Fibroblast of pulmonary artery (primary cell): ENCODE data around the gene RAD51AP2.

Source experiments
- DNase-seq: peaks from one replicate; pipeline ENCODE4 v3.0.0-alpha.2; 2010; ENCODE audit warnings: low read depth
- H3K4me3 ChIP-seq: replicated peaks from 2 replicates; pipeline ENCODE4 v1.5.1; 2011; ENCODE audit warnings: low read depth, mild to moderate bottlenecking, control low read depth, low read length, moderate library complexity
- TF ChIP-seq, protein P1 (sequence below): IDR thresholded peaks from 2 replicates; pipeline ENCODE4 v1.5.1; 2011; ENCODE audit warnings: mild to moderate bottlenecking, control low read depth, low read length, inconsistent platforms; ENCODE audit errors: missing control alignments

The RAD51AP2 gene

GRCh38 chr2:17483496-17483895 lies 34.7 kb downstream of the RAD51AP2 start:
- H3K4me3 ChIP-seq: no peak overlapping the region
- TF ChIP-seq, protein P1, sequence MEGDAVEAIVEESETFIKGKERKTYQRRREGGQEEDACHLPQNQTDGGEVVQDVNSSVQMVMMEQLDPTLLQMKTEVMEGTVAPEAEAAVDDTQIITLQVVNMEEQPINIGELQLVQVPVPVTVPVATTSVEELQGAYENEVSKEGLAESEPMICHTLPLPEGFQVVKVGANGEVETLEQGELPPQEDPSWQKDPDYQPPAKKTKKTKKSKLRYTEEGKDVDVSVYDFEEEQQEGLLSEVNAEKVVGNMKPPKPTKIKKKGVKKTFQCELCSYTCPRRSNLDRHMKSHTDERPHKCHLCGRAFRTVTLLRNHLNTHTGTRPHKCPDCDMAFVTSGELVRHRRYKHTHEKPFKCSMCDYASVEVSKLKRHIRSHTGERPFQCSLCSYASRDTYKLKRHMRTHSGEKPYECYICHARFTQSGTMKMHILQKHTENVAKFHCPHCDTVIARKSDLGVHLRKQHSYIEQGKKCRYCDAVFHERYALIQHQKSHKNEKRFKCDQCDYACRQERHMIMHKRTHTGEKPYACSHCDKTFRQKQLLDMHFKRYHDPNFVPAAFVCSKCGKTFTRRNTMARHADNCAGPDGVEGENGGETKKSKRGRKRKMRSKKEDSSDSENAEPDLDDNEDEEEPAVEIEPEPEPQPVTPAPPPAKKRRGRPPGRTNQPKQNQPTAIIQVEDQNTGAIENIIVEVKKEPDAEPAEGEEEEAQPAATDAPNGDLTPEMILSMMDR: no peak
- DNase-seq: no peak

DNA sequence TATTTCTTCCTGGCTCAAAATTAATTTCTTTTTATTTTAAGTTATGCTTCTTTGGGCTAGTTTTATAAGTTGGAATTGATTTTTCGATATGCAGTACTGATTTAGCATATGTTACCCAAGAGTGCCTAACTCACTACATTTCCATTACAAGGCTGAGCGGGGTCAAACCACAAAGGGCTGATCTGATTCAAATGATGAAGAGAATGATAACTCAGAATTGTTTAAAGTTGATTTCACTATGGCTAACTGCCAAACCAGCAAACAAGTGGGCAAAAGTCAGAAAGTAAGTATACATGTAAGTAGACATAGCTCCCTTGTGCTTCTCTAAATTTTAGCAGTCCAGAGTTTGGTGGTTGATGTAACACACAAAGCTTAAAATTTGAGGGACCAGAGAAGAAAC lies 35.6 kb downstream of the RAD51AP2 start:
- TF ChIP-seq, protein P1: no peak
- no peak for DNase-seq
- H3K4me3 ChIP-seq: no peak overlapping the region

GRCh38 chr2:17479875-17480274 lies 38.4 kb downstream of the RAD51AP2 start:
- DNase-seq: peak; percentile 23
- no peak overlapping the region for H3K4me3 ChIP-seq
- TF ChIP-seq, protein P1: no peak

- H3K4me3 ChIP-seq: no peak overlapping the region
- DNase-seq: no peak
- TF ChIP-seq, protein P1: no peak
Observed at GRCh38 chr2:17476830-17477229, 41.4 kb downstream of the RAD51AP2 start.

DNA sequence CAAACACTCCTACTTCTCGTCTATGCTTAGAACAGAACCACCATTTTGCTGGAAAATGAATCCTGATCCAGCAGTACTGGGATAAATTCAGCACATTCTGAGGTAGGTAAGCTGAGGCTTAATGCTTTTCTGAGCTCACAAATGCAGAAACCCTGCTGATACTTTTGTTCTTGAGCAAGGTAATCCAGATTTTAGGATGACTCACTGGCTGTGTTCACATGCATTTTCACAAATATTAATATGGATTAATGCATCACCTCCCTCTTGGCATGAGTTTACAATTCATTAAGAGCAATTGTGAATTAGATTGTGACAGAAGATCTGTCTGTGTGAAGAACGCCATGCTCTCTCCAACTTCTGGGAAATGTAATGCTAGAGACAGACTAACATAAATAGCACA lies 42.2 kb downstream of the RAD51AP2 start:
- TF ChIP-seq, protein P1: no peak
- H3K4me3 ChIP-seq: no peak overlapping the region
- DNase-seq: no peak

GRCh38 chr2:17475286-17475685 lies 43.0 kb downstream of the RAD51AP2 start:
- DNase-seq: peak; percentile 21

DNA sequence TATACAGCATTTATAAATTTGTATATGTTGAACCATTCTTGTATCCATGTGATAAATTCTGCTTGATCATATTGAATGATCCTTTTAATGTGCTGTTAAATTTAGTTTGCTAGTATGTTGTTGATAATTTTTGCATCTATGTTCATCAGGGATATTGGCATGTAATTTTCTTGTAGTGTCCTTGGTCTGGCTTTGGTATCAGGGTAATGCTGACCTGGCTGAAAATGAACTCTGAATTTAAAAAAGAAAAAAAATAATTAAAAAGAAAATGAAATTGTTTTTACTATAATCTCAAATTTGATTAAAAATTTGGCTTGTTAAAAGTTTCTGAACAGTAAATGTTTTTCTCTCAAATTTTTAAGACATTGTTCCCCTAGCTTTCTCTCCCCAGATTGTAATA lies 46.3 kb downstream of the RAD51AP2 start:
- TF ChIP-seq, protein P1: no peak

More at GRCh38 chr2:17475286-17475685, 43.0 kb downstream of the RAD51AP2 start:
- H3K4me3 ChIP-seq: no peak overlapping the region
- TF ChIP-seq, protein P1: no peak

More for the DNA sequence above, 46.3 kb downstream of the RAD51AP2 start:
- no peak for DNase-seq
- no peak overlapping the region for H3K4me3 ChIP-seq
